GM21367 (cell line): ENCODE measurements around the gene SELENOK.

Source experiments
- ATAC-seq: cut with Tn5 transposase; IDR thresholded peaks from one replicate; pipeline ENCODE4 v1.9.1; 2021; ENCODE audit not compliant: unreplicated experiment

The SELENOK gene

GRCh38 chr3:53884623-53885022 lies 7.0 kb downstream of the SELENOK start:
- ATAC-seq: no peak

- ATAC-seq: no peak
Measured at GRCh38 chr3:53883008-53883407, 8.7 kb downstream of the SELENOK start.

- ATAC-seq: peak; percentile 68
Measured at GRCh38 chr3:53881691-53882593, 9.7 kb downstream of the SELENOK start, which contains the start of gene ACTR8. ACTR8 (minus strand) TSS chr3:53882152; CDS start chr3:53882101, 51 bp downstream.

GRCh38 chr3:53880396-53881345 lies 11.0 kb downstream of the SELENOK start:
- ATAC-seq: no peak

GRCh38 chr3:53865732-53866499 lies 25.7 kb downstream of the SELENOK start:
- no peak for ATAC-seq

GRCh38 chr3:53863145-53863544 lies 28.5 kb downstream of the SELENOK start:
- ATAC-seq: no peak

- ATAC-seq: no peak
Measured at GRCh38 chr3:53862241-53862640, 29.4 kb downstream of the SELENOK start.

GRCh38 chr3:53860196-53860595 lies 31.5 kb downstream of the SELENOK start:
- no peak for ATAC-seq

- ATAC-seq: no peak
Measured at GRCh38 chr3:53859178-53859577, 32.5 kb downstream of the SELENOK start.

- ATAC-seq: no peak
Measured at GRCh38 chr3:53858096-53858741, 33.4 kb downstream of the SELENOK start.

- no peak for ATAC-seq
Measured at GRCh38 chr3:53856964-53857363, 34.7 kb downstream of the SELENOK start.

GRCh38 chr3:53850895-53851294 lies 40.8 kb downstream of the SELENOK start:
- ATAC-seq: no peak

- ATAC-seq: no peak
Measured at GRCh38 chr3:53849916-53850315, 41.7 kb downstream of the SELENOK start.

GRCh38 chr3:53846851-53847155 lies 44.9 kb downstream of the SELENOK start:
- no peak for ATAC-seq

GRCh38 chr3:53846134-53846850 lies 45.4 kb downstream of the SELENOK start, which contains the start of the genes CHDH and IL17RB:
CHDH (minus strand) TSS chr3:53846419; CDS start chr3:53824008, 22,411 bp downstream.
IL17RB (plus strand) TSS chr3:53846568; CDS start chr3:53846589, 21 bp downstream.
- no peak for ATAC-seq

- no peak for ATAC-seq
Measured at GRCh38 chr3:53845881-53846133, 45.9 kb downstream of the SELENOK start.

- ATAC-seq: no peak
Measured at GRCh38 chr3:53845103-53845880, 46.4 kb downstream of the SELENOK start.

GRCh38 chr3:53844262-53845102 lies 47.2 kb downstream of the SELENOK start:
- no peak for ATAC-seq
